ENCODE data around the gene CSTF1. TPM values are rescaled to one million over a fixed set of nuclear protein-coding genes. Genes with fewer than 3 reads are reported as not detected.

The CSTF1 gene
- total and polyA plus RNA-seq, 2 of the 8 experiments (the other 6 are each of a cell fraction or from before 2014, with no cell fraction given), result 59.4 to 83.5 TPM

DNA sequence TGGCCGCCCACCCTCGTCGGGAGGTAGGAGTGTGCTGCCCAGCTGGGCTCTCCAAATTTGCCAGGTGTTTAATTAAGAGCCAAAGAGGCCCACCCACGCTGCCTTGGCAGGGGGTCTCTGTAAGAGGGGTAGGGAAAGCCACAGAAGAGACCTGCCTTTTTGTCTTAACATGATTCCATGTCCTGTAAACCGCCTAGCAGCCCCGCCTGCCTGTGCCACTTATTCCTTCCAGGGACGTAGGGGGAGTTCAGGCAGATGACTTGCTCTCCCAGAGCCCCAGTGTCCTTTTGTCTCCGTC, 31.6 kb upstream of the CSTF1 start (continued):
- TF ChIP-seq HDAC6 (IDR thresholded peaks at IDR 0.05; ENCODE audit: low read depth, low read length) (no peak), JUND (IDR thresholded peaks at IDR 0.05; ENCODE audit: low read length) (no peak), TBP (IDR thresholded peaks at IDR 0.05; ENCODE audit: low read depth, low read length) (no peak)
- TF ChIP-seq, protein P1, sequence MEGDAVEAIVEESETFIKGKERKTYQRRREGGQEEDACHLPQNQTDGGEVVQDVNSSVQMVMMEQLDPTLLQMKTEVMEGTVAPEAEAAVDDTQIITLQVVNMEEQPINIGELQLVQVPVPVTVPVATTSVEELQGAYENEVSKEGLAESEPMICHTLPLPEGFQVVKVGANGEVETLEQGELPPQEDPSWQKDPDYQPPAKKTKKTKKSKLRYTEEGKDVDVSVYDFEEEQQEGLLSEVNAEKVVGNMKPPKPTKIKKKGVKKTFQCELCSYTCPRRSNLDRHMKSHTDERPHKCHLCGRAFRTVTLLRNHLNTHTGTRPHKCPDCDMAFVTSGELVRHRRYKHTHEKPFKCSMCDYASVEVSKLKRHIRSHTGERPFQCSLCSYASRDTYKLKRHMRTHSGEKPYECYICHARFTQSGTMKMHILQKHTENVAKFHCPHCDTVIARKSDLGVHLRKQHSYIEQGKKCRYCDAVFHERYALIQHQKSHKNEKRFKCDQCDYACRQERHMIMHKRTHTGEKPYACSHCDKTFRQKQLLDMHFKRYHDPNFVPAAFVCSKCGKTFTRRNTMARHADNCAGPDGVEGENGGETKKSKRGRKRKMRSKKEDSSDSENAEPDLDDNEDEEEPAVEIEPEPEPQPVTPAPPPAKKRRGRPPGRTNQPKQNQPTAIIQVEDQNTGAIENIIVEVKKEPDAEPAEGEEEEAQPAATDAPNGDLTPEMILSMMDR (IDR thresholded peaks at IDR 0.05; ENCODE audit: control extremely low read depth in 1 of 3, insufficient read depth in 1 of 3, low read depth in 1 of 3, low read length in 3 of 3), result no peak
